NCI-H146 (cell line): ENCODE data around the gene GOSR2.

Experiments used
- DNase-seq: peaks from one replicate; lab custom pipeline; 2025; lab: John Stamatoyannopoulos, UW

The GOSR2 gene

GRCh38 chr17:46991617-46992016 is 68.7 kb downstream of the GOSR2 start:
- DNase-seq = no peak
